ENCODE data around the gene WNT8A. TPM values are rescaled to one million over a fixed set of nuclear protein-coding genes. Genes with fewer than 3 reads are reported as not detected.

WNT8A gene
- total RNA-seq, 1 experiment from 2014 or later, result not detected

GRCh38 chr5:138139781-138140090, 55.9 kb downstream of the WNT8A start:
- Histone ChIP-seq H3K9me3 (ENCODE audit: control insufficient read depth, insufficient read depth, low read depth, low read length) (no peaks in the 10 kb centered on the region), H3K27me3 (ENCODE audit: control insufficient read depth, insufficient read depth, low read length) (no peaks in the 10 kb centered on the region), H3K4me3 (ENCODE audit: low read depth in 2 of 2, low read length in 2 of 2) (peak overlapping the region; percentile 65 to 77), H3K27ac (ENCODE audit: low read length) (no peak overlapping the region), H3K36me3 (ENCODE audit: control insufficient read depth, insufficient read depth, low read length) (no peaks in the 10 kb centered on the region), H3K4me1 (ENCODE audit: control insufficient read depth, insufficient read depth, low read length) (peaks cover 4% of the 10 kb centered on the region; the same call in 1 of the 2 replicates)
- TF ChIP-seq TCF7L2 (IDR thresholded peaks at IDR 0.05; ENCODE audit: low read depth, low read length), result no peak
- no peak for TF ChIP-seq POLR2AphosphoS5 (IDR thresholded peaks at IDR 0.05; ENCODE audit: low read depth, low read length)
- no peak for TF ChIP-seq REST (IDR thresholded peaks at IDR 0.05; ENCODE audit: insufficient read depth in 1 of 2, low read depth in 2 of 2, low read length in 1 of 2)
- no peak for TF ChIP-seq SIN3A (IDR thresholded peaks at IDR 0.05; ENCODE audit: borderline replicate concordance, insufficient read depth, low read depth, low read length)
- no peak for TF ChIP-seq CTCF (IDR thresholded peaks at IDR 0.05)
- ChIA-PET POLR2A (no interaction called here), CTCF (interaction anchor here (0.5 to 0.6 kb wide), 2 partner anchors 38 to 84 kb away, joined by 3 to 4 read pairs; no protein-coding TSS in a partner anchor)
- BruUV-seq (replicated peaks), result no TSS peak
- DNase-seq (ENCODE audit: low read depth, low spot score) (no peak), ATAC-seq (no peak)
- intact Hi-C loops (cut with micrococcal nuclease; ENCODE audit: unreplicated experiment), result no loop called here
- in situ Hi-C loops (cut with HindIII; ENCODE audit: low pct_unique_long_range_greater_than_20kb, low sequenced_read_pairs), result no loop called here

- Histone ChIP-seq H3K36me3 (ENCODE audit: control insufficient read depth, insufficient read depth, low read length) (no peaks in the 10 kb centered on the region), H3K27me3 (ENCODE audit: control insufficient read depth, insufficient read depth, low read length) (no peaks in the 10 kb centered on the region), H3K4me1 (ENCODE audit: control insufficient read depth, insufficient read depth, low read length) (peaks cover 4% of the 10 kb centered on the region; the same call in 1 of the 2 replicates), H3K4me3 (ENCODE audit: low read depth in 2 of 2, low read length in 2 of 2) (no peak overlapping the region), H3K27ac (ENCODE audit: low read length) (no peak overlapping the region), H3K9me3 (ENCODE audit: control insufficient read depth, insufficient read depth, low read depth, low read length) (no peaks in the 10 kb centered on the region)
- ATAC-seq, result no peak
- ChIA-PET POLR2A (no interaction called here), CTCF (interaction anchor here (0.5 to 0.6 kb wide), 2 partner anchors 37 to 84 kb away, joined by 3 to 4 read pairs; no protein-coding TSS in a partner anchor)
- in situ Hi-C loops (cut with HindIII; ENCODE audit: low pct_unique_long_range_greater_than_20kb, low sequenced_read_pairs), result no loop called here
- intact Hi-C loops (cut with micrococcal nuclease; ENCODE audit: unreplicated experiment), result no loop called here
- TF ChIP-seq CTCF (IDR thresholded peaks at IDR 0.05) (no peak), TCF7L2 (IDR thresholded peaks at IDR 0.05; ENCODE audit: low read depth, low read length) (no peak), POLR2AphosphoS5 (IDR thresholded peaks at IDR 0.05; ENCODE audit: low read depth, low read length) (no peak), REST (IDR thresholded peaks at IDR 0.05; ENCODE audit: insufficient read depth in 1 of 2, low read depth in 2 of 2, low read length in 1 of 2) (no peak), SIN3A (IDR thresholded peaks at IDR 0.05; ENCODE audit: borderline replicate concordance, insufficient read depth, low read depth, low read length) (no peak)
- BruUV-seq (replicated peaks), result no TSS peak
- DNase-seq (ENCODE audit: low read depth, low spot score), result no peak
Measured at GRCh38 chr5:138140268-138140667, 56.4 kb downstream of the WNT8A start.

Other genes with a start within 250 kb of the WNT8A start
- not detected for gene MYOT, start 216.2 kb upstream of the WNT8A start, total RNA-seq (2021; ENCODE audit: unreplicated experiment)
- gene PKD2L2, start 194.6 kb upstream of the WNT8A start, total RNA-seq (2021; ENCODE audit: unreplicated experiment), result not detected
- 34.9 TPM for gene FAM13B, start 51.0 kb upstream of the WNT8A start, total RNA-seq (2021; ENCODE audit: unreplicated experiment)
- gene NME5, start 55.4 kb downstream of the WNT8A start, total RNA-seq (2021; ENCODE audit: unreplicated experiment), result 1.7 TPM
- 92.1 TPM for gene BRD8, start 94.6 kb downstream of the WNT8A start, total RNA-seq (2021; ENCODE audit: unreplicated experiment)
- 55.4 TPM for gene KIF20A, start 95.1 kb downstream of the WNT8A start, total RNA-seq (2021; ENCODE audit: unreplicated experiment)
- 44.7 TPM for gene CDC23, start 129.3 kb downstream of the WNT8A start, total RNA-seq (2021; ENCODE audit: unreplicated experiment)
- gene GFRA3, start 190.6 kb downstream of the WNT8A start, total RNA-seq (2021; ENCODE audit: unreplicated experiment), result 1.5 TPM
- 14.1 TPM for gene CDC25C, start 247.8 kb downstream of the WNT8A start, total RNA-seq (2021; ENCODE audit: unreplicated experiment)